SH-SY5Y (cell line): ENCODE results near the gene SYTL1.

Source experiments
- GATA2 ChIP-seq: IDR thresholded peaks from 2 replicates; pipeline ENCODE4 v1.6.1; 2011; ENCODE audit warnings: mild to moderate bottlenecking, low read depth, low read length
- GATA3 ChIP-seq: IDR thresholded peaks from 2 replicates; pipeline ENCODE4 v1.6.1; 2011; ENCODE audit warnings: low read depth, mild to moderate bottlenecking, low read length, moderate library complexity

DNA sequence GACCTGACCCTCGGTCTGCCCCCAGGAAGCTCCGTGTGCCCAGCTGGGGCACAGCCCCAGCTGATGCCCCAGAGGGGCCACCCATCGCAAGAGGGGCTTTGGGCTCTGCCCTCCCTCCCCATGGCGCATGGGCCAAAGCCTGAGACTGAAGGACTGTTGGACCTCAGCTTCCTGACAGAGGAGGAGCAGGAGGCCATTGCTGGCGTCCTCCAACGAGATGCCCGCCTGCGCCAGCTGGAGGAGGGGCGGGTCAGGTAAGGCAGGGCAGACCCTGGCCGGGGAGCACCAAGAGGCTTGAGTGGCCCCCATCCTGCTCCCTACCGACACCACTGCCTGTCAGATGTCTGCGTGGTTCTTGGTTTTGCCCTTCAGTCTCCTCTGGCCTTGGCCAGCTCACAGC is 3.5 kb downstream of the SYTL1 start:
- no peak for TF ChIP-seq GATA3
- no peak for TF ChIP-seq GATA2
